HAP-1 (cell line): ENCODE data around the gene HIPK2.
A peak's percentile ranks its signal among the peaks of the same experiment; 100 is the strongest.

ENCODE experiments used
- DNase-seq, 2 experiments: peaks; one replicate each; pipeline ENCODE4 v3.0.0-alpha.2; 2016 to 2020; ENCODE audit warnings: low spot score in 2 of 2
- H3K27me3 ChIP-seq: fragments of 250-450 bp; sonication (Bioruptor Pico); 2 replicates; pipeline ENCODE4 v1.5.1; 2020; ENCODE audit warnings: low read depth, mild to moderate bottlenecking, moderate library complexity
- H3K36me3 ChIP-seq: fragments of 250-450 bp; sonication (Bioruptor Pico); replicated peaks from 2 replicates; pipeline ENCODE4 v1.5.1; 2020; ENCODE audit warnings: mild to moderate bottlenecking
- H3K4me1 ChIP-seq: fragments of 250-450 bp; sonication (Bioruptor Pico); 2 replicates; pipeline ENCODE4 v1.5.1; 2020; ENCODE audit warnings: mild to moderate bottlenecking
- H3K4me3 ChIP-seq: fragments of 250-450 bp; sonication (Bioruptor Pico); 2 replicates; pipeline ENCODE4 v1.5.1; 2020; ENCODE audit warnings: mild to moderate bottlenecking, moderate library complexity
- H3K9me3 ChIP-seq: fragments of 250-450 bp; sonication (Bioruptor Pico); 2 replicates; pipeline ENCODE4 v1.5.1; 2020; ENCODE audit warnings: mild to moderate bottlenecking, moderate library complexity
- in situ Hi-C: fragments of 300-500 bp; cut with MboI; formaldehyde crosslinking; loops from 3 replicates; pipeline ENCODE4 v1.14.3; 2020; ENCODE audit warnings: low sequenced_read_pairs, inconsistent platforms, mixed read lengths

The HIPK2 gene

DNA sequence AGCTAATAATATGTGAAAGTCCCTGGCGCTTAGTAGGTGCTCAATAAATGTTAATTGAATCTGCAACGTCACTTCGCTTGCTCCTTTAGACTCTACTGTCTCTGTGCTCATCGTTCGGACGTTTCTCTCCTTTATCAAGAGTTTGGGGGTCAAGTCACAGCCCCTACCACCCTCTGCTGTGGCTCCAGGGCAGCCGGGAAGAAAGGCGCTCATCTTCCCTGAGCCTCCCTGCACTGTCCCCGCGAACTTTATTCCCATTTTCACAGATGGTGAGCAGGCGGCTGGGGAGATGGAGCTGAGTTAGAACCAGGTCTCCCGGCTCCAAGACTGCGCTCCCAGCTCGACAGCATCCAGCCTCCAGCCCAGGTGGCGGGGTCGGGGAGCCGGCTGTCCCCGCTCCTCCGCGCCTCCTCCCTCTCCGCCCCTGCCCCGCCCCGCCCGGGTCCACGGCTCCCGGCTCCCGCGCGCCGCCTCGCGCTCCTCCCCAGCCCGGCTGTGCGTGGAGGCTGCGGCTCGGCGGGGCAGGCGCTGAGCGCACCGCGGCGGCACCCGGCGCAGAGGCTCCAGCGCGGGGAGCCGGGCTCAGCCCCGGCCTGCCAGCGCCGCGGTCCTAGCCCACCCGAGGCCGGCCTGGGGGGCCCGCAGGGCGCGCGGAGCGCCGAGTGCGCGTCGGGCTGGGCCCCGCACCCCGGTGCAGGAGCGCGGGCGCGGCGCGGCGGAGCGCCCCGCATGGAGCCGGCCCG lies 254.4 kb downstream of the HIPK2 start, which contains the start of gene CLEC2L:
Gene CLEC2L (plus strand): TSS at position 487 of the 743 bp plus-strand sequence. CDS start 243 bp downstream, at position 730.
- Histone ChIP-seq H3K4me3 (peak within 1 kb of the TSS; percentile 26), H3K27me3 (peaks cover 6% of the 10 kb centered on the region; the same call in 1 of the 2 replicates), H3K36me3 (no peaks in the 10 kb centered on the region), H3K9me3 (no peaks in the 10 kb centered on the region; the same call in 1 of the 2 replicates), H3K4me1 (no peaks in the 10 kb centered on the region; the same call in 1 of the 2 replicates)
- in situ Hi-C loops, result no loop called here
- peak; percentile 17 to 72 for DNase-seq

- Histone ChIP-seq H3K4me1 (no peaks in the 10 kb centered on the region; the same call in 1 of the 2 replicates), H3K9me3 (no peaks in the 10 kb centered on the region; the same call in 1 of the 2 replicates), H3K27me3 (peaks cover 6% of the 10 kb centered on the region; the same call in 1 of the 2 replicates), H3K4me3 (no peak overlapping the region; the same call in 1 of the 2 replicates), H3K36me3 (no peaks in the 10 kb centered on the region)
- no peak for DNase-seq
- in situ Hi-C loops, result no loop called here
Observed at GRCh38 chr7:139522830-139523198, 255.0 kb downstream of the HIPK2 start.

DNA sequence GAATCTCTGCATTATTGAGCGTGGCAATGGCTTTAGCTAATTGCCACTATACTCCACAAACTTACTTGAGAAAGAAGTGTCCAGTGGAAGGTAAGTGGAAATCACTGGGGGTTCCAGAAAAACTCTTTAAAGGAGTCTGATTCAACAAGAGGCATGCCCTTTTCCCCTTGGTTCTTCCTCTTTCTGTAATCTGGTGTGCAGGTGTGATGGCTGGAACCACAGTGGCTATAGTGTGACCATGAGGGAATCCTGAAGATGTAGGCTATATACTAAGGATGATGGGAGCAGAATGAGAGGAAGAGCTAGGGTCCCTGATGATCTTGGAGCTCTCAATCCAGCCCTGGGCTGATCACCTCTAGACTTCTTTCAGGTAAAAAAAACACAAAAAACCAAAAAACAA lies 256.4 kb downstream of the HIPK2 start:
- no peaks in the 10 kb centered on the region; the same call in 1 of the 2 replicates for H3K9me3 ChIP-seq
- H3K4me3 ChIP-seq, result no peak overlapping the region
- no peaks in the 10 kb centered on the region for H3K36me3 ChIP-seq
- H3K4me1 ChIP-seq, result no peaks in the 10 kb centered on the region; the same call in 1 of the 2 replicates
- DNase-seq, result no peak
- in situ Hi-C loops, result no loop called here
- H3K27me3 ChIP-seq, result peaks cover 6% of the 10 kb centered on the region; the same call in 1 of the 2 replicates

GRCh38 chr7:139515266-139515665 lies 262.5 kb downstream of the HIPK2 start:
- no peak overlapping the region for H3K4me3 ChIP-seq
- H3K4me1 ChIP-seq, result no peaks in the 10 kb centered on the region
- no peaks in the 10 kb centered on the region for H3K36me3 ChIP-seq
- H3K9me3 ChIP-seq, result no peaks in the 10 kb centered on the region
- H3K27me3 ChIP-seq, result no peaks in the 10 kb centered on the region
- in situ Hi-C loops, result no loop called here
- DNase-seq, result no peak
